SK-N-SH (cell line): ENCODE data around the gene ABCC5.

ENCODE experiments used
- CTCF ChIP-seq: fragments of 200-600 bp; sonication (generic); IDR thresholded peaks from 2 replicates; pipeline ENCODE4 v1.6.1; 2017; ENCODE audit warnings: antibody characterized with exemption, mild to moderate bottlenecking, moderate library complexity
- EZH2phosphoT487 ChIP-seq: fragments of 200-600 bp; sonication (generic); IDR thresholded peaks from 2 replicates; pipeline ENCODE4 v1.6.1; 2017; ENCODE audit warnings: low read depth, mixed run types, mild to moderate bottlenecking, antibody characterized with exemption, moderate library complexity, borderline replicate concordance
- FOXJ3 ChIP-seq: sonication (generic); formaldehyde crosslinking; IDR thresholded peaks from 2 replicates; pipeline ENCODE4 v1.5.1; 2020; ENCODE audit warnings: mild to moderate bottlenecking, missing genetic modification reagents
- JUND ChIP-seq: IDR thresholded peaks from 2 replicates; pipeline ENCODE4 v1.4.0; 2012
- MXI1 ChIP-seq: IDR thresholded peaks from 2 replicates; pipeline ENCODE4 v1.6.1; 2012; ENCODE audit warnings: mild to moderate bottlenecking, low read depth, low read length, improper control_type of control experiment
- POLR2AphosphoS5 ChIP-seq: IDR thresholded peaks from 2 replicates; pipeline ENCODE4 v1.6.1; 2012; ENCODE audit warnings: low read depth, low read length
- RAD21 ChIP-seq: IDR thresholded peaks from 2 replicates; pipeline ENCODE4 v1.6.1; 2012; ENCODE audit warnings: mild to moderate bottlenecking, low read length
- RFX5 ChIP-seq: IDR thresholded peaks from 2 replicates; pipeline ENCODE4 v1.6.1; 2012; ENCODE audit warnings: mild to moderate bottlenecking, improper control_type of control experiment, low read length
- TCF12 ChIP-seq: IDR thresholded peaks from 2 replicates; pipeline ENCODE4 v1.4.0; 2012
- USF2 ChIP-seq: fragments of 150-350 bp; IDR thresholded peaks from 2 replicates; pipeline ENCODE4 v1.6.1; 2017; ENCODE audit warnings: antibody characterized with exemption, low read length, low read depth, borderline replicate concordance
- TF ChIP-seq, protein P1 (sequence below): fragments of 150-350 bp; IDR thresholded peaks from 2 replicates; pipeline ENCODE4 v1.6.1; 2016; ENCODE audit warnings: mild to moderate bottlenecking, low read depth, low read length
- TF ChIP-seq, protein P2 (sequence below): IDR thresholded peaks from 2 replicates; pipeline ENCODE4 v1.4.0; 2012; ENCODE audit warnings: low read depth
- TF ChIP-seq, protein P3 (sequence below): IDR thresholded peaks from 2 replicates; pipeline ENCODE4 v1.6.1; 2012; ENCODE audit warnings: mild to moderate bottlenecking, low read depth, low read length, moderate library complexity
- TF ChIP-seq, protein P4 (sequence below): IDR thresholded peaks from 2 replicates; pipeline ENCODE4 v1.4.0; 2012; ENCODE audit warnings: low read depth, borderline replicate concordance

DNA sequence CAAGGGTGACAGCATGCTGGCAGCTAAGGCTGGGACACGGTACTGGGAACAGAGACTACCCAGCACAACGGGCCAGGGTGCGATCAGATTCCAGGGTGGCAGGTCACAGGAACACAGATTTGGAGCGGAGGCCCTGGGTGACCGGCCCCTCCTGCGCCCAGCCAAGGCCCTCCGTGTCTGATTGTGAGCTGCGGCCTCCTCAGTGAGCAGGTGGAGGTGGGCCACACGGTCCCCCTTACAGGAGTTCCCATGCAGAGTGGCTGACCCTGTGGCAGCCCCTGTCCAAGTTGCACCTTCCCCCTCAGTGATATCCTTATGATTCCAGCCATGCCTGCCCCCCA, 104.1 kb downstream of the ABCC5 start:
- TF ChIP-seq CTCF (no peak), RFX5 (no peak), USF2 (no peak), JUND (no peak), POLR2AphosphoS5 (no peak), FOXJ3 (no peak), MXI1 (no peak), RAD21 (no peak), TCF12 (no peak), EZH2phosphoT487 (no peak)
- TF ChIP-seq, protein P1, sequence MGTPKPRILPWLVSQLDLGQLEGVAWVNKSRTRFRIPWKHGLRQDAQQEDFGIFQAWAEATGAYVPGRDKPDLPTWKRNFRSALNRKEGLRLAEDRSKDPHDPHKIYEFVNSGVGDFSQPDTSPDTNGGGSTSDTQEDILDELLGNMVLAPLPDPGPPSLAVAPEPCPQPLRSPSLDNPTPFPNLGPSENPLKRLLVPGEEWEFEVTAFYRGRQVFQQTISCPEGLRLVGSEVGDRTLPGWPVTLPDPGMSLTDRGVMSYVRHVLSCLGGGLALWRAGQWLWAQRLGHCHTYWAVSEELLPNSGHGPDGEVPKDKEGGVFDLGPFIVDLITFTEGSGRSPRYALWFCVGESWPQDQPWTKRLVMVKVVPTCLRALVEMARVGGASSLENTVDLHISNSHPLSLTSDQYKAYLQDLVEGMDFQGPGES = no peak
- TF ChIP-seq, protein P2, sequence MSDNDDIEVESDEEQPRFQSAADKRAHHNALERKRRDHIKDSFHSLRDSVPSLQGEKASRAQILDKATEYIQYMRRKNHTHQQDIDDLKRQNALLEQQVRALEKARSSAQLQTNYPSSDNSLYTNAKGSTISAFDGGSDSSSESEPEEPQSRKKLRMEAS = no peak
- TF ChIP-seq, protein P3, sequence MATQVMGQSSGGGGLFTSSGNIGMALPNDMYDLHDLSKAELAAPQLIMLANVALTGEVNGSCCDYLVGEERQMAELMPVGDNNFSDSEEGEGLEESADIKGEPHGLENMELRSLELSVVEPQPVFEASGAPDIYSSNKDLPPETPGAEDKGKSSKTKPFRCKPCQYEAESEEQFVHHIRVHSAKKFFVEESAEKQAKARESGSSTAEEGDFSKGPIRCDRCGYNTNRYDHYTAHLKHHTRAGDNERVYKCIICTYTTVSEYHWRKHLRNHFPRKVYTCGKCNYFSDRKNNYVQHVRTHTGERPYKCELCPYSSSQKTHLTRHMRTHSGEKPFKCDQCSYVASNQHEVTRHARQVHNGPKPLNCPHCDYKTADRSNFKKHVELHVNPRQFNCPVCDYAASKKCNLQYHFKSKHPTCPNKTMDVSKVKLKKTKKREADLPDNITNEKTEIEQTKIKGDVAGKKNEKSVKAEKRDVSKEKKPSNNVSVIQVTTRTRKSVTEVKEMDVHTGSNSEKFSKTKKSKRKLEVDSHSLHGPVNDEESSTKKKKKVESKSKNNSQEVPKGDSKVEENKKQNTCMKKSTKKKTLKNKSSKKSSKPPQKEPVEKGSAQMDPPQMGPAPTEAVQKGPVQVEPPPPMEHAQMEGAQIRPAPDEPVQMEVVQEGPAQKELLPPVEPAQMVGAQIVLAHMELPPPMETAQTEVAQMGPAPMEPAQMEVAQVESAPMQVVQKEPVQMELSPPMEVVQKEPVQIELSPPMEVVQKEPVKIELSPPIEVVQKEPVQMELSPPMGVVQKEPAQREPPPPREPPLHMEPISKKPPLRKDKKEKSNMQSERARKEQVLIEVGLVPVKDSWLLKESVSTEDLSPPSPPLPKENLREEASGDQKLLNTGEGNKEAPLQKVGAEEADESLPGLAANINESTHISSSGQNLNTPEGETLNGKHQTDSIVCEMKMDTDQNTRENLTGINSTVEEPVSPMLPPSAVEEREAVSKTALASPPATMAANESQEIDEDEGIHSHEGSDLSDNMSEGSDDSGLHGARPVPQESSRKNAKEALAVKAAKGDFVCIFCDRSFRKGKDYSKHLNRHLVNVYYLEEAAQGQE = no peak
- TF ChIP-seq, protein P4, sequence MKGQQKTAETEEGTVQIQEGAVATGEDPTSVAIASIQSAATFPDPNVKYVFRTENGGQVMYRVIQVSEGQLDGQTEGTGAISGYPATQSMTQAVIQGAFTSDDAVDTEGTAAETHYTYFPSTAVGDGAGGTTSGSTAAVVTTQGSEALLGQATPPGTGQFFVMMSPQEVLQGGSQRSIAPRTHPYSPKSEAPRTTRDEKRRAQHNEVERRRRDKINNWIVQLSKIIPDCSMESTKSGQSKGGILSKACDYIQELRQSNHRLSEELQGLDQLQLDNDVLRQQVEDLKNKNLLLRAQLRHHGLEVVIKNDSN = no peak
